ENCODE results near the gene GRHL1.

The GRHL1 gene

DNA sequence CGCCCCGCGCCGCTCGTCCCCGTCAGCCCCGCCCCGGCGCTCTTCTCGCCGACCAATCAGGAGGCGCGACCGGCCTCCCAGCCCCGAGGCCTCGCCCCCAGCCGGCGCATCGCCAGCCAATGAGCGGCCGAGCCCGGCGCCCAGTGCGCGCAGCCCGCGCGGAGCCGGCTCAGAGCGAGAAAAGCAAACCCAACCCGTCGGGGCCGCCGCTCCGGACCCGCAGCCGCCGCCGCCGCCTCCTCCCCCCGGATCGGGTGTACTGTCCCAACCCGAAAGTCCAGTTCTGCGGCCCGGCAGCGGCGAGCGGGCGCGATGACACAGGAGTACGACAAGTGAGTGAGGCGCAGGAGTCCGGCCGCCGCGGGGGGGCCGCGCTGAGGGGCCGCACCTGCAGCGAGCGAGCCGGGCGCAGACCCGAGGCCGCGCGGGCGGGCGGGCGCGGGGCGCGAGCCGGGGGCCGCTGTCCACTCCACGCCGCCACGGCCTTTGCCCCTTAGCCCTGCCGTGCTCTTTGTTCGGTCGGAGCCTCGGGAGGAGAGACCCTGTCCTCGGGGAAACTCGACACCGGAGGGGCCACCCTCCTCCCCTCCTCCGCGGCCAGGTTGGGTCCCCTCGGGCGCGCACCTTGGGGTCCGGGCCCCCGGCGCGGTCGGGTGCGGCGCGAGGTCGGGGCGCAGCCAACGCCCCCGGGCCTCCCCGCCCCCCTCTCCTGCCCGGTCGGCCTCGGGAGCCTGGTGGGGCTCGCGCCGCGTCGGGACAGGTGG lies at the start of gene GRHL1:
TSS of gene GRHL1 (plus strand) at position 172 of the 764 bp plus-strand sequence. CDS start at position 313, 141 bp downstream.
- Histone ChIP-seq H3K27me3 (ENCODE audit: insufficient read depth, insufficient read length) (peaks cover 54% of the 10 kb centered on the region), H3K9ac (ENCODE audit: insufficient read length, low read depth) (peak within 1 kb of the TSS; percentile 67), H3K36me3 (ENCODE audit: insufficient read depth, insufficient read length, low read length) (no peaks in the 10 kb centered on the region), H3K4me3 (ENCODE audit: insufficient read length, low read depth) (peak within 1 kb of the TSS; percentile 55), H3K4me1 (ENCODE audit: insufficient read depth, insufficient read length) (peaks cover 5% of the 10 kb centered on the region), H3K9me3 (ENCODE audit: insufficient read depth, low read length) (no peaks in the 10 kb centered on the region)
- TF ChIP-seq YY1 (IDR thresholded peaks at IDR 0.05; ENCODE audit: insufficient read depth, insufficient read length), result no peak
- TF ChIP-seq ZNF274 (IDR thresholded peaks at IDR 0.05; ENCODE audit: low read depth, low read length), result no peak
- TF ChIP-seq SUZ12 (IDR thresholded peaks at IDR 0.05; ENCODE audit: extremely low read depth, insufficient read depth, insufficient read length), result no peak
- DNase-seq (ENCODE audit: low read depth, low spot score), result peak; percentile 84

DNA sequence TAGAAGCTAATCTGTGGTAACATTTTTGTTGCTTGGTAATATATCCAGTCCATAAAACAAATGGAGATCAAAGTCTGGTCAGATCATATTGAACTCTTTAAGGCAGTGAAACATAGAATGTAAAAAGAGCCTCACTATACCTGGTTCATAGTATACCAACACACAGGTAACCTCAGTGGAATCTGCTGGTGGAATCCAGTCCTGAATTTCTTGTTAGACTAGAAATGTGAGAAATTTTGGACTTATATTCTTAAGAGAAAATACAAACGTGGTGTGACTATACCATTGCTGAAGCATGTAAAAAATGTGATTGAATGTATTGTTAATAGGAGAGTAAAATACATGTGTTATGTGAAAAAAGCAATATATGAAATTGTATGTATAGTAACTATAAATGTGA lies 46.1 kb upstream of the GRHL1 start:
- H3K27me3 ChIP-seq (ENCODE audit: insufficient read depth, insufficient read length), result no peaks in the 10 kb centered on the region
- no peaks in the 10 kb centered on the region for H3K9me3 ChIP-seq (ENCODE audit: insufficient read depth, low read length)
- DNase-seq (ENCODE audit: low read depth, low spot score), result no peak
- H3K9ac ChIP-seq (ENCODE audit: insufficient read length, low read depth), result no peak overlapping the region
- no peak overlapping the region for H3K4me3 ChIP-seq (ENCODE audit: insufficient read length, low read depth)
- TF ChIP-seq SUZ12 (IDR thresholded peaks at IDR 0.05; ENCODE audit: extremely low read depth, insufficient read depth, insufficient read length) (no peak), ZNF274 (IDR thresholded peaks at IDR 0.05; ENCODE audit: low read depth, low read length) (no peak), YY1 (IDR thresholded peaks at IDR 0.05; ENCODE audit: insufficient read depth, insufficient read length) (no peak)
- H3K36me3 ChIP-seq (ENCODE audit: insufficient read depth, insufficient read length, low read length), result peaks cover 14% of the 10 kb centered on the region
- no peaks in the 10 kb centered on the region for H3K4me1 ChIP-seq (ENCODE audit: insufficient read depth, insufficient read length)

GRCh38 chr2:9907402-9907801 lies 44.1 kb upstream of the GRHL1 start:
- H3K4me3 ChIP-seq (ENCODE audit: insufficient read length, low read depth), result no peak overlapping the region
- H3K4me1 ChIP-seq (ENCODE audit: insufficient read depth, insufficient read length), result no peaks in the 10 kb centered on the region
- peaks cover 19% of the 10 kb centered on the region for H3K36me3 ChIP-seq (ENCODE audit: insufficient read depth, insufficient read length, low read length)
- DNase-seq (ENCODE audit: low read depth, low spot score), result no peak
- H3K9me3 ChIP-seq (ENCODE audit: insufficient read depth, low read length), result no peaks in the 10 kb centered on the region
- no peaks in the 10 kb centered on the region for H3K27me3 ChIP-seq (ENCODE audit: insufficient read depth, insufficient read length)
- no peak for TF ChIP-seq ZNF274 (IDR thresholded peaks at IDR 0.05; ENCODE audit: low read depth, low read length)
- TF ChIP-seq YY1 (IDR thresholded peaks at IDR 0.05; ENCODE audit: insufficient read depth, insufficient read length), result no peak
- no peak for TF ChIP-seq SUZ12 (IDR thresholded peaks at IDR 0.05; ENCODE audit: extremely low read depth, insufficient read depth, insufficient read length)
- H3K9ac ChIP-seq (ENCODE audit: insufficient read length, low read depth), result no peak overlapping the region

- DNase-seq (ENCODE audit: low read depth, low spot score), result no peak
- Histone ChIP-seq H3K27me3 (ENCODE audit: insufficient read depth, insufficient read length) (no peaks in the 10 kb centered on the region), H3K4me3 (ENCODE audit: insufficient read length, low read depth) (no peak overlapping the region), H3K9ac (ENCODE audit: insufficient read length, low read depth) (no peak overlapping the region), H3K4me1 (ENCODE audit: insufficient read depth, insufficient read length) (no peaks in the 10 kb centered on the region), H3K36me3 (ENCODE audit: insufficient read depth, insufficient read length, low read length) (peaks cover 30% of the 10 kb centered on the region), H3K9me3 (ENCODE audit: insufficient read depth, low read length) (no peaks in the 10 kb centered on the region)
- no peak for TF ChIP-seq SUZ12 (IDR thresholded peaks at IDR 0.05; ENCODE audit: extremely low read depth, insufficient read depth, insufficient read length)
- TF ChIP-seq ZNF274 (IDR thresholded peaks at IDR 0.05; ENCODE audit: low read depth, low read length), result no peak
- no peak for TF ChIP-seq YY1 (IDR thresholded peaks at IDR 0.05; ENCODE audit: insufficient read depth, insufficient read length)
Measured at GRCh38 chr2:9908639-9909038, 42.9 kb upstream of the GRHL1 start.

DNA sequence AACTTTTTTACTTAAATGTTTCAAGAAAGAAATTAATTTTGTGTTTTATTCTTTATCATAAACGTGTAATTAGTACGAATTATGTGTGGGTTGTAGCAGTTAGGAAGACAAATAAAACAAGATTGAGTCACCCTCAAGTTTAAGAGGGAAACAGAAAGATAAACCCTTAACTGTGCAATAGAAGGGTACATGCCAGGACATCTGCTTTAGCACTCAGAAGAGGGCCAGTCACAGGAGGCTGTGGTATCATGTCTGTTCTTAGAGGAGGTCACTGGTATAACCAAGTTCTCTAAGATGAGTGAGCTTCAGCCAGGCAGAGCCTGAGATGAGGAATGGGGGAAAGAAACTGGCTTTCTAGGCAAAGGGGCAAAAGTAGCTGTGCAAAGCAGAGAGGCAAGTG lies 42.4 kb upstream of the GRHL1 start:
- TF ChIP-seq ZNF274 (IDR thresholded peaks at IDR 0.05; ENCODE audit: low read depth, low read length) (no peak), SUZ12 (IDR thresholded peaks at IDR 0.05; ENCODE audit: extremely low read depth, insufficient read depth, insufficient read length) (no peak), YY1 (IDR thresholded peaks at IDR 0.05; ENCODE audit: insufficient read depth, insufficient read length) (no peak)
- H3K9me3 ChIP-seq (ENCODE audit: insufficient read depth, low read length), result no peaks in the 10 kb centered on the region
- peaks cover 33% of the 10 kb centered on the region for H3K36me3 ChIP-seq (ENCODE audit: insufficient read depth, insufficient read length, low read length)
- no peak for DNase-seq (ENCODE audit: low read depth, low spot score)
- no peaks in the 10 kb centered on the region for H3K27me3 ChIP-seq (ENCODE audit: insufficient read depth, insufficient read length)
- no peak overlapping the region for H3K9ac ChIP-seq (ENCODE audit: insufficient read length, low read depth)
- no peak overlapping the region for H3K4me3 ChIP-seq (ENCODE audit: insufficient read length, low read depth)
- no peaks in the 10 kb centered on the region for H3K4me1 ChIP-seq (ENCODE audit: insufficient read depth, insufficient read length)

GRCh38 chr2:9910699-9911098 lies 40.8 kb upstream of the GRHL1 start:
- TF ChIP-seq SUZ12 (IDR thresholded peaks at IDR 0.05; ENCODE audit: extremely low read depth, insufficient read depth, insufficient read length) (no peak), YY1 (IDR thresholded peaks at IDR 0.05; ENCODE audit: insufficient read depth, insufficient read length) (no peak), ZNF274 (IDR thresholded peaks at IDR 0.05; ENCODE audit: low read depth, low read length) (no peak)
- Histone ChIP-seq H3K4me3 (ENCODE audit: insufficient read length, low read depth) (no peak overlapping the region), H3K36me3 (ENCODE audit: insufficient read depth, insufficient read length, low read length) (peaks cover 34% of the 10 kb centered on the region), H3K27me3 (ENCODE audit: insufficient read depth, insufficient read length) (no peaks in the 10 kb centered on the region), H3K9ac (ENCODE audit: insufficient read length, low read depth) (no peak overlapping the region), H3K9me3 (ENCODE audit: insufficient read depth, low read length) (no peaks in the 10 kb centered on the region), H3K4me1 (ENCODE audit: insufficient read depth, insufficient read length) (peaks cover 2% of the 10 kb centered on the region)
- no peak for DNase-seq (ENCODE audit: low read depth, low spot score)

GRCh38 chr2:9912468-9912867 lies 39.0 kb upstream of the GRHL1 start:
- Histone ChIP-seq H3K36me3 (ENCODE audit: insufficient read depth, insufficient read length, low read length) (peaks cover 39% of the 10 kb centered on the region), H3K4me1 (ENCODE audit: insufficient read depth, insufficient read length) (peaks cover 2% of the 10 kb centered on the region), H3K9ac (ENCODE audit: insufficient read length, low read depth) (no peak overlapping the region), H3K4me3 (ENCODE audit: insufficient read length, low read depth) (no peak overlapping the region), H3K27me3 (ENCODE audit: insufficient read depth, insufficient read length) (no peaks in the 10 kb centered on the region), H3K9me3 (ENCODE audit: insufficient read depth, low read length) (no peaks in the 10 kb centered on the region)
- TF ChIP-seq YY1 (IDR thresholded peaks at IDR 0.05; ENCODE audit: insufficient read depth, insufficient read length) (no peak), ZNF274 (IDR thresholded peaks at IDR 0.05; ENCODE audit: low read depth, low read length) (no peak), SUZ12 (IDR thresholded peaks at IDR 0.05; ENCODE audit: extremely low read depth, insufficient read depth, insufficient read length) (no peak)
- DNase-seq (ENCODE audit: low read depth, low spot score), result no peak
